HG02870 (cell line): ENCODE measurements around the gene MS4A13.
"Not testable (repeated sequence)": the region's sequence is repeated elsewhere in the genome, so short reads cannot be mapped to it uniquely, and the experiment has no call there.

Experiments used
- ATAC-seq: cut with Tn5 transposase; IDR thresholded peaks from one replicate; pipeline ENCODE4 v1.9.1; 2021; ENCODE audit warnings: mild to moderate bottlenecking, moderate library complexity; ENCODE audit not compliant: unreplicated experiment

Gene MS4A13

GRCh38 chr11:60530454-60531100, 15.4 kb downstream of the MS4A13 start:
- ATAC-seq = no peak

GRCh38 chr11:60532383-60532782, 17.2 kb downstream of the MS4A13 start:
- ATAC-seq = not testable (repeated sequence)

- ATAC-seq = not testable (repeated sequence)
Measured at GRCh38 chr11:60538627-60539026, 23.4 kb downstream of the MS4A13 start.

GRCh38 chr11:60544077-60544476, 28.9 kb downstream of the MS4A13 start:
- no peak for ATAC-seq

GRCh38 chr11:60561254-60561653, 46.1 kb downstream of the MS4A13 start:
- no peak for ATAC-seq

- ATAC-seq = peak; percentile 51
Measured at GRCh38 chr11:60563553-60564235, 48.5 kb downstream of the MS4A13 start.

- no peak for ATAC-seq
Measured at GRCh38 chr11:60566776-60567175, 51.6 kb downstream of the MS4A13 start.

GRCh38 chr11:60570970-60571369, 55.8 kb downstream of the MS4A13 start:
- ATAC-seq = no peak

- ATAC-seq = no peak
Measured at GRCh38 chr11:60589611-60590010, 74.4 kb downstream of the MS4A13 start.
